HUES48 (cell line): Measurements from ENCODE around the gene MED16.

Experiments used
- H3K27ac ChIP-seq: one replicate; pipeline ENCODE4 v1.7.0; 2013; ENCODE audit warnings: low read depth, low read length, inconsistent platforms
- H3K27me3 ChIP-seq: 2 replicates; pipeline ENCODE4 v1.6.1; 2013; ENCODE audit warnings: mild to moderate bottlenecking, low read length; ENCODE audit not compliant: control insufficient read depth, insufficient read depth
- H3K36me3 ChIP-seq: 2 replicates; pipeline ENCODE4 v1.6.1; 2013; ENCODE audit warnings: low read length; ENCODE audit not compliant: control insufficient read depth, insufficient read depth
- H3K4me1 ChIP-seq: 2 replicates; pipeline ENCODE4 v1.6.1; 2013; ENCODE audit warnings: mild to moderate bottlenecking, low read length; ENCODE audit not compliant: control insufficient read depth, insufficient read depth
- H3K4me3 ChIP-seq: 2 replicates; pipeline ENCODE4 v1.5.1; 2013; ENCODE audit warnings: mild to moderate bottlenecking, low read depth, low read length
- H3K9ac ChIP-seq: 2 replicates; pipeline ENCODE4 v1.6.1; 2013; ENCODE audit warnings: mild to moderate bottlenecking, low read depth, low read length, moderate library complexity
- H3K9me3 ChIP-seq: 2 replicates; pipeline ENCODE4 v1.6.1; 2013; ENCODE audit warnings: low read length; ENCODE audit not compliant: control insufficient read depth, insufficient read depth

Gene MED16

GRCh38 chr19:873084-873483 lies 19.9 kb downstream of the MED16 start:
- no peak overlapping the region for H3K27ac ChIP-seq
- H3K4me1 ChIP-seq = no peaks in the 10 kb centered on the region
- no peak overlapping the region for H3K4me3 ChIP-seq
- peaks cover 46% of the 10 kb centered on the region for H3K36me3 ChIP-seq
- no peaks in the 10 kb centered on the region for H3K9me3 ChIP-seq
- no peaks in the 10 kb centered on the region for H3K27me3 ChIP-seq
- no peak overlapping the region for H3K9ac ChIP-seq

GRCh38 chr19:872266-872951 lies 20.6 kb downstream of the MED16 start:
- peaks cover 3% of the 10 kb centered on the region for H3K4me1 ChIP-seq
- no peak overlapping the region for H3K4me3 ChIP-seq
- no peak overlapping the region for H3K9ac ChIP-seq
- no peaks in the 10 kb centered on the region for H3K27me3 ChIP-seq
- peak overlapping the region; percentile 61 for H3K27ac ChIP-seq
- H3K36me3 ChIP-seq = peaks cover 51% of the 10 kb centered on the region
- H3K9me3 ChIP-seq = no peaks in the 10 kb centered on the region

GRCh38 chr19:871446-872265 lies 21.3 kb downstream of the MED16 start:
- Histone ChIP-seq H3K36me3 (peaks cover 45% of the 10 kb centered on the region), H3K27ac (peak overlapping the region; percentile 61), H3K9ac (no peak overlapping the region)

GRCh38 chr19:870963-871401 lies 22.0 kb downstream of the MED16 start:
- H3K27ac ChIP-seq = no peak overlapping the region

More at GRCh38 chr19:871446-872265, 21.3 kb downstream of the MED16 start:
- peaks cover 9% of the 10 kb centered on the region for H3K4me1 ChIP-seq
- H3K4me3 ChIP-seq = no peak overlapping the region
- no peaks in the 10 kb centered on the region for H3K27me3 ChIP-seq
- H3K9me3 ChIP-seq = no peaks in the 10 kb centered on the region

GRCh38 chr19:870314-870713 lies 22.7 kb downstream of the MED16 start:
- H3K9ac ChIP-seq = no peak overlapping the region
- peaks cover 9% of the 10 kb centered on the region for H3K4me1 ChIP-seq
- H3K27ac ChIP-seq = no peak overlapping the region
- peaks cover 33% of the 10 kb centered on the region for H3K36me3 ChIP-seq
- H3K9me3 ChIP-seq = no peaks in the 10 kb centered on the region
- no peak overlapping the region for H3K4me3 ChIP-seq
- H3K27me3 ChIP-seq = no peaks in the 10 kb centered on the region

More at GRCh38 chr19:870963-871401, 22.0 kb downstream of the MED16 start:
- no peaks in the 10 kb centered on the region for H3K9me3 ChIP-seq
- no peak overlapping the region for H3K4me3 ChIP-seq
- H3K4me1 ChIP-seq = peaks cover 9% of the 10 kb centered on the region
- no peak overlapping the region for H3K9ac ChIP-seq
- peaks cover 39% of the 10 kb centered on the region for H3K36me3 ChIP-seq
- no peaks in the 10 kb centered on the region for H3K27me3 ChIP-seq

GRCh38 chr19:869245-870177 lies 23.5 kb downstream of the MED16 start:
- H3K4me3 ChIP-seq = no peak overlapping the region
- no peak overlapping the region for H3K9ac ChIP-seq
- peaks cover 9% of the 10 kb centered on the region for H3K4me1 ChIP-seq
- H3K36me3 ChIP-seq = peaks cover 28% of the 10 kb centered on the region
- no peaks in the 10 kb centered on the region for H3K27me3 ChIP-seq
- no peak overlapping the region for H3K27ac ChIP-seq
- H3K9me3 ChIP-seq = no peaks in the 10 kb centered on the region

- H3K4me1 ChIP-seq = peaks cover 9% of the 10 kb centered on the region
- peaks cover 24% of the 10 kb centered on the region for H3K36me3 ChIP-seq
- H3K9me3 ChIP-seq = no peaks in the 10 kb centered on the region
- no peak overlapping the region for H3K4me3 ChIP-seq
- H3K27me3 ChIP-seq = no peaks in the 10 kb centered on the region
- no peak overlapping the region for H3K9ac ChIP-seq
- H3K27ac ChIP-seq = no peak overlapping the region
Observed at GRCh38 chr19:868458-869244, 24.3 kb downstream of the MED16 start.

- H3K27me3 ChIP-seq = no peaks in the 10 kb centered on the region
- H3K4me1 ChIP-seq = peaks cover 9% of the 10 kb centered on the region
- H3K27ac ChIP-seq = no peak overlapping the region
Observed at GRCh38 chr19:867855-868457, 25.0 kb downstream of the MED16 start.

GRCh38 chr19:867301-867793 lies 25.6 kb downstream of the MED16 start:
- Histone ChIP-seq H3K36me3 (peaks cover 24% of the 10 kb centered on the region), H3K4me3 (no peak overlapping the region), H3K27me3 (no peaks in the 10 kb centered on the region), H3K9ac (no peak overlapping the region), H3K27ac (peak overlapping the region; percentile 35), H3K4me1 (peaks cover 9% of the 10 kb centered on the region), H3K9me3 (no peaks in the 10 kb centered on the region)

More at GRCh38 chr19:867855-868457, 25.0 kb downstream of the MED16 start:
- H3K4me3 ChIP-seq = no peak overlapping the region
- peaks cover 24% of the 10 kb centered on the region for H3K36me3 ChIP-seq
- H3K9ac ChIP-seq = no peak overlapping the region
- no peaks in the 10 kb centered on the region for H3K9me3 ChIP-seq
